Esophagus squamous epithelium (tissue), 4 donors: Measurements from ENCODE around the gene HOOK2.
A peak's percentile ranks its signal among the peaks of the same experiment; 100 is the strongest.

Source experiments
- POLR2A ChIP-seq, 4 donors: fragments of 450-650 bp; IDR thresholded peaks; one replicate each; pipeline ENCODE4 v1.6.1; 2017; ENCODE audit warnings: antibody characterized with exemption in 4 of 4, mild to moderate bottlenecking in 4 of 4, moderate library complexity in 3 of 4
- TF ChIP-seq, protein P1 (sequence below), 6 experiments: fragments of 450-650 bp in 4 of 6; fragments of 200-600 bp in 2 of 6; sonication (generic) in 2 of 6; IDR thresholded peaks; one replicate each; pipeline ENCODE4 v1.5.1; 2016 to 2019; ENCODE audit warnings: antibody characterized with exemption in 6 of 6, mild to moderate bottlenecking in 4 of 6, moderate library complexity in 4 of 6

DNA sequence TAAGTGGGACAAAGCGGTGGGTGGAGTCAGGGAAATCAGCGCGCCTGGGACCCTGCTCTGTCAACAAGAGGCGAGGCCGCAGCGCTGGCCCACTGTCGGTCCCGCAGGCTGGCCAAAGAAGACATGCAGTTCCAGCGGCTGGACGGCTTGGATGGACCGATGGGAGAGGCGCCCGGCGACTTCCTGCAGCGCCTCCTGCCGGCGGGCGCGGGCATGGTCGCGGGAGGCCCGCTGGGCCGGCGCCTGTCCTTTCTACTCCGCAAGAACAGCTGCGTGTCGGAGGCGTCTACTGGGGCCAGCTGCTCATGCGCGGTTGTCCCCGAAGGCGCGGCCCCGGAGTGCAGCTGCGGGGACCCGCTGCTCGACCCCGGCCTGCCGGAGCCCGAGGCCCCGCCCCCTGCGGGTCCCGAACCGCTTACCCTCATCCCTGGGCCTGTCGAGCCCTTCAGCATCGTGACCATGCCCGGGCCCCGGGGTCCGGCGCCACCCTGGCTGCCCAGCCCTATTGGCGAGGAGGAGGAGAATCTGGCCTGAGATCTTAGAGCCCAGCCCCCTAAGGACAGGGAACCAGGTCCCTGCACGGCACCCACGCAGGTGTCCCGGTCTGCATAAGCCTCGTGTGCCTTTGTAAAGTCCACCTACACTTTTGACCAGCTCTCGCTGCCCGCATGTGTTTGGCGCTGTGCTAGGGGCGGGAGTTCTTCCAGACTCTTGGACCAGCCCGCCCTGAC is 17.6 kb downstream of the HOOK2 start:
- TF ChIP-seq, protein P1, sequence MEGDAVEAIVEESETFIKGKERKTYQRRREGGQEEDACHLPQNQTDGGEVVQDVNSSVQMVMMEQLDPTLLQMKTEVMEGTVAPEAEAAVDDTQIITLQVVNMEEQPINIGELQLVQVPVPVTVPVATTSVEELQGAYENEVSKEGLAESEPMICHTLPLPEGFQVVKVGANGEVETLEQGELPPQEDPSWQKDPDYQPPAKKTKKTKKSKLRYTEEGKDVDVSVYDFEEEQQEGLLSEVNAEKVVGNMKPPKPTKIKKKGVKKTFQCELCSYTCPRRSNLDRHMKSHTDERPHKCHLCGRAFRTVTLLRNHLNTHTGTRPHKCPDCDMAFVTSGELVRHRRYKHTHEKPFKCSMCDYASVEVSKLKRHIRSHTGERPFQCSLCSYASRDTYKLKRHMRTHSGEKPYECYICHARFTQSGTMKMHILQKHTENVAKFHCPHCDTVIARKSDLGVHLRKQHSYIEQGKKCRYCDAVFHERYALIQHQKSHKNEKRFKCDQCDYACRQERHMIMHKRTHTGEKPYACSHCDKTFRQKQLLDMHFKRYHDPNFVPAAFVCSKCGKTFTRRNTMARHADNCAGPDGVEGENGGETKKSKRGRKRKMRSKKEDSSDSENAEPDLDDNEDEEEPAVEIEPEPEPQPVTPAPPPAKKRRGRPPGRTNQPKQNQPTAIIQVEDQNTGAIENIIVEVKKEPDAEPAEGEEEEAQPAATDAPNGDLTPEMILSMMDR (IDR thresholded peaks at IDR 0.05): peak; percentile 86 to 96 (median 94)
- TF ChIP-seq POLR2A (IDR thresholded peaks at IDR 0.05): no peak
